Hematopoietic multipotent progenitor cell treated with erythropoietin and hydrocortisone succinate and interleukin-3 and kit ligand, for 6 days (in vitro differentiated cells): ENCODE measurements around the gene DAZAP1.

Experiments used
- DNase-seq: peaks from one replicate; pipeline ENCODE4 v3.0.0-alpha.2; 2015

Gene DAZAP1

GRCh38 chr19:1407528-1408299 lies at the start of gene DAZAP1:
Gene DAZAP1, plus strand, starts transcription at chr19:1407586. Its CDS starts 188 bp downstream, at chr19:1407774.
- DNase-seq: peak; percentile 32

- DNase-seq: no peak
Measured at GRCh38 chr19:1360126-1360817, 47.1 kb upstream of the DAZAP1 start.

GRCh38 chr19:1360818-1361461 lies 46.4 kb upstream of the DAZAP1 start:
- DNase-seq: no peak

- DNase-seq: no peak
Measured at GRCh38 chr19:1361601-1362386, 45.6 kb upstream of the DAZAP1 start.

- DNase-seq: no peak
Measured at GRCh38 chr19:1362387-1363257, 44.8 kb upstream of the DAZAP1 start.

- DNase-seq: peak; percentile 58
Measured at GRCh38 chr19:1363599-1363998, 43.8 kb upstream of the DAZAP1 start.

- peak; percentile 65 for DNase-seq
Measured at GRCh38 chr19:1364070-1364704, 43.2 kb upstream of the DAZAP1 start.

- DNase-seq: no peak
Measured at GRCh38 chr19:1365319-1366269, 41.8 kb upstream of the DAZAP1 start.

GRCh38 chr19:1366296-1366695 lies 41.1 kb upstream of the DAZAP1 start:
- DNase-seq: no peak

GRCh38 chr19:1366899-1367870 lies 40.2 kb upstream of the DAZAP1 start:
- DNase-seq: peak; percentile 60

- DNase-seq: no peak
Measured at GRCh38 chr19:1369214-1369805, 38.1 kb upstream of the DAZAP1 start.

GRCh38 chr19:1370579-1371361 lies 36.6 kb upstream of the DAZAP1 start:
- DNase-seq: no peak

- DNase-seq: no peak
Measured at GRCh38 chr19:1373042-1373533, 34.3 kb upstream of the DAZAP1 start.

GRCh38 chr19:1373534-1374249 lies 33.7 kb upstream of the DAZAP1 start:
- DNase-seq: no peak

GRCh38 chr19:1374250-1374577 lies 33.2 kb upstream of the DAZAP1 start:
- DNase-seq: no peak

- no peak for DNase-seq
Measured at GRCh38 chr19:1376415-1376805, 31.0 kb upstream of the DAZAP1 start.
